HG02852 (cell line): ENCODE measurements around the gene MPND.

Experiments
- ATAC-seq: cut with Tn5 transposase; IDR thresholded peaks from one replicate; pipeline ENCODE4 v1.9.1; 2021; ENCODE audit warnings: mild to moderate bottlenecking, moderate library complexity; ENCODE audit not compliant: unreplicated experiment

MPND gene

DNA sequence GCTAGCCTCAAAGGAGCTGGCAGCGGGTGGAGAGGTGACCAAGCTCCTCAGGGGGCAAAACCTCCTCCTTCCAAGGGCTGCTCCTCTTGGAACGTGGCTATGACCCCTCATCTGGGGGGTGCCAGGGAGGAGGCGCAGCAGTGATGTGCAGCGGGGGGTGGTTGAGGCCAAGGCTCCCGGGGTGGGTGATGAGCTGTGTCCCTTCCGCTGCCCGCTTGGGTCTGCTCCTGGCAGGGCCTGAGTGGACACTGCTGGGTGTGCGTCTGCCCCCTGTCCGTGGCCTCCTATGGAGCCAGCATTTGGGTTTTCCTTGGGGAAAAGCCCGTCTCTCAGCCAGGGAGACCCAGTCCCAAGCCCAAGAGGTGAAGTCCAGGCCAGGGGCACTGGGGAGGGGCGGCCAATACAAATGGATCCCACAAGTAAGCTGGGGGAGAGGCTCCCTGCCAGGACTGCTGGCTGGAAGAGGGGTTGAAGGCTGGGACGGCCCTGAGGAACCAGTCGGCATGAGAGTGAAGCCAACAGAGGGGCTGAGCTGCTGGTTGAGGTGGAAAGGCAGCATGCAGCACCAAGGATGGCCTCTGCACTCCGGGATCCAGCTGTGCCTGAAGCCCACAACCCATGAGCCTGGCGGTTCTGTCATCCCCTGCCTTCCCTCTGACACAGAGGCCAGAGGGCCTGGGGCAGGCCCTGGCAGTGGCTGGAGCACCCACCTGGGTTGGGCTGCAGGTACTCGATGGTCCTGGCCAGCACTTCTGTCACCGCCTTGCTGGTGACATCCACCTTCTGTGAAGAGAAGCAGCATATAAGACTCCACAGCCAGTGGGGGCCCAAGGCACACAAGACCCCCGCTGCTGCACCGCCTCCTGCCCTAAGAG, 22.7 kb downstream of the MPND start:
- ATAC-seq = no peak

DNA sequence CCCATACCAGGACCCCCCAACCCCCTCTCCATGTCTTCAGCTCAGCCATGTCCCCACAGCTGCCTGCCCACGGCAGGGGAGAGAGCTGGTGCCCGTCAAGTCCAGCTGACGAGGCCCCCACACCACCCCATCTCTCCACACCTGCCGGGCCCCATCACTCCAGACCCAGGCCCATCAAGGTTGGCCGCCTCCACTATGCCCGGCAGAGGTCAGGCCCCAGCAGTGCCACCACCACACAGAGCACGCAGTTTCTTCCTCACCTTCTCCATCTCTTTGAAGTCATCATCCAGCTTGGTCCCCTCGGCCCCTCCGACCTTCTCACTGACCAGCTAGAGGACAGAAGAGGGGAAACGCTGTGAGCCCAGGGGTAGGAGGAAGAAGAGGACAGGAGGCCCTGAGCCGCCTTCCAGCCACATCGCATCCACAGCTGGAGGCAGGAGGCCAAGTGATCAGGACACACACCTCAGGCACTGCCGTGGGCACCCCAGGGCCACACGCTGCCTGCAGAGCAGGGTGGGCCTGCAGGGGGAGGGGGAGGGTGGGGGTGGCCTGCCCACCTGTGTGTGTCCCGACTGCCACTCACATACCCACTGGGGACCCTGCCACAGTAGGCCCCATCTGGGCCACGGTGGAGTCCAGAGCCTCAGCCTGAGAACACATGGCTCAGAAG, 23.4 kb downstream of the MPND start:
- ATAC-seq = no peak

DNA sequence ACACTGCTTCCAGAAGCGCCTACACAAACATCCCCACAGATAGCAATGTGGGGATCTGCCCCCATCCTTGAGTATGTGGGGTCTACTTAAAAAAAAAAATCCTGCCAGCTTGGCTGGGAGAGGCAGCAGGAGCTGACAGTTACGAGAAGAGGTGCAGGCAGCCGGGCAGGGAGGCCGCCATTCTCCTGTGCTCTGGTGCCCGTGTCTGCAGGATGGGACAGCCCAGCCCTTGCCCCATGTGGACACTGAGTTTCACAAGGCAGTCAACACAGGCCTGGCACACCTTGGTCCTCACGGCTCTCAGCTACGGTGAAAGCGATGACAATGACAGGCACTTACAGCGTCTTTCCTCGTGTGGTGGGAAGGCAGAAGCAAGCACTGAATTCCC, 24.0 kb downstream of the MPND start:
- ATAC-seq = no peak

DNA sequence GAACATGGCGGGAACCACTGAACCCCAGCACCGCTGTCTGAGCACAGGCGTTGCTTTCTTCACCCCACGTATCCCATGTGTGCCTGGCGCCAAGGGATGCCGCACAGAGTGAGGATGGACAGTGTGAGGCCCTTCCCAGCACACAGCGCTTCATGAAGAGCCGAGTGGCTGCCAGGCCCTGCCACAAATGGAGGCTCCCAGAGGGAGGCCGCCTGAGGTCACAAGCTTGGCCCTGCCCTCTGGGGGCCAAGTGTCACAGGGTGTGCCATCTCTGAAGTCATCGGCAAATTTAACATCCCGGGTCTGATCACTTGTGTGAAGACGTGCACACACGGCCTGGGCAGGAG, 24.4 kb downstream of the MPND start:
- no peak for ATAC-seq

DNA sequence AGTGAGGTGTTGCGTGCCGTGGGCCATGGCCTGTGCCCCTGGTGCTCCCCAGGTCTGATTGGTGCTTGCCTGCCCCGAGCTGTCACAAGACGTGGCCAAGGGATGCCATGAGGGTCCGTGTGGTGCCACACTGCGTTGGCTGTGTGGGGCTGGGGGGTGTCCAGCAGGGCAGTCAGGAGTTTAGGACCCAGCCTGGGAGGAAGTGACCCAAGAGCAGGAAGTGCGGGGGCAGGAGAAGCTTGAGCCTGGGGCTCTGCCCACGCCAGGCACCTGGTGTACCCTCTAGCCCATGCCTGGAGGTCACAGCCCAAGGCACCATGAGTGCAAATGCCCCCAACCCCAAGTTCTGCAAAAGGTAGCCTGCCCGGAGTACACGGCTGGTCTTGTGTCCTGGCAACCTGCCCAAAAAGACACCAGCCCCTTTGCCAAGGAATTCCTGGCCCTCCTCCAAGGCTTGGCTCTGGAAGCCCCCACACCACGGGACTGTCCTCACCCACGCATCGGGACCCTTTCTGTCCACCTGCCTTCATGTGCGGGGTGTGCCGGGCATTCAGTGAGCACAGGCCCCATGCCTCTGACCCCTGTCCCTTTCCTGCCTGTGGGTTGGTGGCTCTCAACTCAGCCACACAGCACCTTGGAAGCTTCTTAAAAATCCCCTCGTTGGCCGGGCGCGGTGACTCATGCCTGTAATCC, 24.9 kb downstream of the MPND start:
- no peak for ATAC-seq

DNA sequence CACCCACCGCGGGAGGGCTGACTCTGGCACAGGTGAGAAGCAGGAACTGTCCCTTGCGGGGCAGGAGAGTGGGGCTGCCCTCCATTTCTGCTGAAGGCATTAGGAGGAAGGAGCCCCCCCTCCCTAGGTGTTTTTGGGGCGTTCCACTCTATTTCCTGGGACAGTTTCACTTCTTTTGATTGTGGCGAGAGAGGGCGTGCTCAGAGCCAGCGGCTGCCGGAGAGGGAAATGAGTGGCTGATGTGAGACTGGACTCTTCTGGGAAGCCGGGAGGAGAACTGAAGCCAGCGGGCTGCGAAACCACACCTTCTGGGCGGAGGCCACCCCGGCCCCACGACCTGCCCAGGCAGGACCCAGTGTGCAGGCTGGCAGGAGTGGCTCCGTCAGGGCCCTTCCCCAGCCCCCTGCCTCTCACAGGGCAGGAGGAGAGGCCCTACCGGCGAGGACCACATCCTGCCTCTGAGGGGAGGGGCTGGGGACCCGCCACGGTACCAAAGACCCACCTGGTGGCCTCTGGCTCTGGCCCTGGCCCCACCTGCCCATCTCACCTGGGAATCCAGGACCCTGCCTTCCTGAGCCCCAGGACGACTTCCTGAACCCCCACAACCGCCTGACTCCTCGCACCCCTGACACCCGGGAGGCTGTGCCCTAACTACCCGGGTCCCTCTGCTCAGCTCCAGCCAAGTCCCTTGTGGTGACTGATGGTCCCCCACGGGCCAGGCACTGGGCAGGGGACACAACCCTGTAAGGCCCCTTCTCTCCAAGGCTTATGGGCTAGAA, 25.9 kb downstream of the MPND start:
- ATAC-seq = peak; percentile 61

DNA sequence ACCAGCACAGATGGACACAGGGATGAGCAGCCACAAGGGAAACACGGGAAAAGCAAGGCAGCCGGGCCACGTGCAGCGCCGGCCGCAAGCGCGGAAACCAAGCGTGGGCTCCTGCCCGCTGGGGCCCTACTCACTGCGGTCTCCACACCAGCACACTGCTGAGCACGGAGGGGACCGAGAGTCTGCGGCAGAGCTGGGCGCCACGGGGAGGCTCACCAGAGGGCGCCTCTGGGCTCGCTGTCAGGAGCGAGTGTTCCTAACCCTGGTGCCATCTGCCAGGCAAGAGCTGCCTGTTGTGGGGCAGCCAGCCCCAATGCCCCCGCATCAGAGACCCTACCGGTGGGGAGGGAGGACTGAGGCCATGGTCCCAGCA, 26.5 kb downstream of the MPND start:
- peak; percentile 42 for ATAC-seq

DNA sequence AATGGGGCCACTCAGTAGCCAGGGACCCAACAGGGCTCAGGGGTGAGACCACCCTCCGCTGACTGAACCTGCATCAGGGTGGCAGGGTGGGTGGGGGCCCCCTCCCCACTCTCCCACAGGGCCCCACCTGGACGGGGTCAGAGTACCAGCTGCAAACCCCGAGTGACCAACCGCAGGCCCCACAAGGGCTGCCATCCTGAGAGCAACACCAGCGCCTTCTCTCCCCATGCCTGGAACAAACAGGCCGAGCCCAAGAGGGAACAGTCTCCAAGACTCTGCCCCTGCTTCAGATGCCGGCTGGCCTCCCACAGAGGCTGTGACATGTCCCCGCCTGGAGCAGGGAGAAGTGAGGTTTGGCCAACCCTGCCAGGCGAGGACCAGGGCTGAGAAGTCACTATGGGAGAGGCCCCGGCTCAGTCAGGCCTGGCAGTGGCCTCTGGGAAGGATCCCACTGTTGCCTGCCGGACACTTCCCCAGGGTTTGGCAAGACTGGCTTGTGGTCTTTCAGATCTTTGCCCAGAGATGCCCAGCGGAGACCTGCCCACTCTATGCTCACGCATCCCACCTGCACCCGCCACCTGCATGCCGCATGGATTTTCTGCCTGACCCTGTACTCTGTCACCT, 27.2 kb downstream of the MPND start:
- no peak for ATAC-seq

DNA sequence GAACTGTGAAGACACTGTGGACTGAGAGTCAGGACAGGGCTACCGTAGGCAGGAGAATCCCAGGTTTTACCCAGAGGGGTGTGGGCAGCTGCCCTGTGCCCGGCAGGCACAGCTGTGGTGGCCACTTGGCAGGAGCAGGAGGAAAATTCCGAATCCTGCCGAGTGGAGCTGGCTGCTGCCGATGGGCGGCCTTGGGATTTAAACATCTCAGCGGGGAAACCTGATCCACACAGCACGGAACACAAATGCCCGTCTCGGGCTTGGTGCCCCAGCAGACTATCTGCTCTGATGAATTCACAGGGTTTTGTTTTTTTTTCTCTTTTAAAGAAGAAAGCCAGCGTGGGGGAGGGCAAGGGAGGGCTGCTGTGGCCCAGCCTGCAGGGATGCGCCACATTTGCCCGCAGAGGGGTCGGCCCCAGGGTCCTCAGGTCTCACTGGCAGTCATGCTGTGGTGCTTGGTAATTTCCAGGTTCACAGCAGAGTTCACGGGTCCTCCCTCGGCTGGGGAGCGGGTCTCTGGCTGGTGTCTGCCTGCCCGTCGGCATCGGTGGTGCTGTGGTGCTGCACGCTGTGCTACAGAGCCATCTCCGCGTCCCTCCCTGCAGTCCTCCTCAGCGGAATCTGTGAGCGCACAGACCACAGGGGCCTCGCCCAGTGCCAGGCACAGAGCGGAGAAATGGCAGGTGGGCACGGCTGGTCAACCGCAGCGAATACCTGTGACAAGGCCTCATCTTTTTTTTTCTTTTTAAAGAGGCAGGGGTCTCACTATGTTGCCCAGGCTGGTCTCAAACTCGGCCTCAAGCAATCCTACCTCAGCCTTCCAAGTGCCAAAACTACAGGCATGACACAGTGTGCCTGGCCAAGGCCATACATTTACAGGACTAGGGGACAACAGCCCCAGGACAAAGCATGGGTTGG, 28.1 kb downstream of the MPND start:
- ATAC-seq = no peak

DNA sequence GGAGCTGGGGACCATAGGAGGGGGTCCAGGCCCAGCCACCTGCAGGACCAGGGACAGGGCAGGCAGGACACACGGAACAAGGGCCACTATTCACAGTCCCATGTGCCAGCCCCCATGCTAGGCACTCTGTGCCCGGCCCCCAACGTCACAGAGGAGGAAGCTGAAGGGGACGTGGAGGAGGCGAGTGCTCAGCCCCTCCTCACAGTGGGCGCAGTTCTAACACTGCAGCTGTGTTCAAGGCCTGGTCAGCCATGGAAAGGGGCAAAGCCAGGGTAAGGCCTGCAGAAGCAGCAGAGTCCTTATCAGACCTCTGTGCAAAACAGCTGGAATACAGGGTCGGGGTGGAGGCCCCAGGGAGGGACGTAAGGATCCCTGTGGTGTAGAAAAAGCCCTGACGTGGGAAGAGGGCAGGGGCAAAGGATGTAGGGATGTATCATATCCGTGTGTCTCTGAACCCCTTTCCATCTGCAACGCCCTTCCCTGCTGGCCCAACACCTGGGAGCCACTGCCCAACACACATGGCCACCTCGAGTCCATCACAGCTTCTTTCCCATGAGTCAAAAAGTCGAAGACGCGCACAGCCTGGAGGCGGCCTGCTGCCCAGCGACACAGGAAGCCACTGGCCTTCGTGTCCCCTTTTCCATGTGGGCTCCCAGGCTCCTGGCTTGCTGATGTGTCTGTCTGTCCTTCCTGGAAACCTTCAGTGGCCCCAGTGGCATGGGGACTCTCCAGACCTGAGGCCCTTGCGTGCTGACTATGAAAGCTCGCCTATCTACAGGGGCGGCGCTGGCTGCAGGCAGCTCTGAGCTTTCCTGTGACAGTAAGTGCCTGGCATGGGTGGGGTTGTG, 29.0 kb downstream of the MPND start:
- ATAC-seq = no peak

DNA sequence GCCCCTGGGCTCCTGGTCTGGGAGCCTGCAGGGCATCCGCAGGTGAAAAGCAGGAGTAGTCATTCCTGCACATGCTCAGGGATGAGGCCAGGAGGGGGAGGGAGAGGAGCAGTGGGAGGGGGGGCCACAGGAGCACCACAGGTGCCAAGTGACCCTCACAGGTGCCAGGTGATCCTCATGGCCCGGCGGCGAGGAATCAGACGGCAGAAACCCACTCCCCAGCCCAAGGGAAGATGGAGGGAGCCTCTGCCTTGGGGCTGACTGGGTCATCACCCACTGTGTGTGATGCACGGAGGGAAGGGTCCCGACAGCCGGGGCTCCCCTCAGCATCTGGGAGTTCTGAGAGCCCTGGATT, 29.6 kb downstream of the MPND start:
- no peak for ATAC-seq

DNA sequence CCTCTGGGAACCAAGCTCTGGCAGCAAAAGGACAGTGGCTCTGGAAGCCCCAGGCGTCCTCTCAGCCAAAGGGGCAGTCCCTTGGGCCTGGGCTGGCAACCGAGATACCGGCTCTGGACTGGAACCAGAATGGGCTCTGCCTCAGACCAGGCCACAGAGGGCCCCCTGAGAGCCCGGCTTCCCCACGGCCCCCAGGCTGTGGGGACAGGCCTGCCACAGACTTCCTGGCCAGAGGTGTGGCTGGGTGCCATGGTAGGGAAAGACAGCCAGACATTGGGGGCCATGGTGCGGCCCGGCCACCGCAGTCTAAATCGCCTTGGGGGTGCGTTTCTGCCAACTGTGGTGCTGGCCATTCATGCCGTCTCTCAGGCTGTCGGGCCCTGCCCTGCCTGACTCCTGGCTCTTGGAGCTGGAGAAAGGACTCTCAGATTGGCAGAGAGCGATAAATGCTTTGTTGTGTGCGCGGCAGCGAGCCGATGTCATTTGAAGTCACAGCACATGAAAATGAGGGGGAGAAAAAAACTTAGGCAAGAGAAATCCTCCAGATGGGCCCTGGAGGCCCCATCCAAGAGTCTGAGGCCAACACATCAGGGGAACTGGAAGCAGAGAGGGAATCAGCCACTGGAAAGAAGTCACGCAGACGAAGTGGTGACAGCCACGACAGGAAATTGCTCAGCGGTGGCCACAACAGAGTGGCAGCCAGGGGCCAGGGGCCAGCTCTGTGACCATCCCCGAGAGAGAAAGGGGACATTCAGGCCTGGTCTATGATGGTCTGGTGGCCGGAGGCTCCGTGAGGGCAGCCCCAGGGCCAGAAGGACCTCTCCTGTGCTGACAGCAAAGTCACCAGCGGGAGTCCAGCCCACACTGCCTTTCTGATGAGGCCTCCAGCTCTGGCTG, 30.5 kb downstream of the MPND start:
- ATAC-seq = no peak

DNA sequence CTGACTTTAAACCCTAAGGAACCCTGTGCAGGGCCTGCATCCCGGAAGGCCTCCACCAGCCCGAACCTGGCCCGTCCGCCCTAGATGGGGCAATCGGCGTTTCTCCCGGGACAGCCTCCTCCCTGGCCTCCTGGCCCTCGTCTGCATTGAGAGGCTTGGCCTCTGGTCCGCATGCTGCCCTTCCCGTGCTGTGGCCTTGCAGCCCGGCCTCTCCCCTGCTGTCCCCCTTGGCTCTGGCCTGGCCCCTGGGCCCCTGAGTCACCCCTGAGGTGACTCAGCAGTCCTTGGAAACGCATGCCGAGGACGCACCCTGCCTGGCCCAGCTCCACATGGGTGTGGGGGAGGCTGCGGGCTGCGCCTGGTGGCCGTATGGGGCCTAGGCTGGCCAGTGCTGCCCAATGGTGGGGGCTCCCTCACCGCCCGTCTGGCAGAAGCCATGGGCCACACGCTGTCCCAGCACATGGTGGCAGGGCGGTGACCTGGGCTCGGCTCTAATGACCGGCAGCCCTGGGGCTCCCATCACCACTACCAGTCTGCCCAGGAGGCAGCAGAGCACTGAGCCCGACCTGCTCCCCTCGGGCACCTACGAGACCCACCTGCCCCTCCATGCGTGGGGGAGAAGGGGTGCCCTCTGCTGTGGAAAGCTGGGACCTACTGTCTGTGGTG, 31.3 kb downstream of the MPND start:
- no peak for ATAC-seq

DNA sequence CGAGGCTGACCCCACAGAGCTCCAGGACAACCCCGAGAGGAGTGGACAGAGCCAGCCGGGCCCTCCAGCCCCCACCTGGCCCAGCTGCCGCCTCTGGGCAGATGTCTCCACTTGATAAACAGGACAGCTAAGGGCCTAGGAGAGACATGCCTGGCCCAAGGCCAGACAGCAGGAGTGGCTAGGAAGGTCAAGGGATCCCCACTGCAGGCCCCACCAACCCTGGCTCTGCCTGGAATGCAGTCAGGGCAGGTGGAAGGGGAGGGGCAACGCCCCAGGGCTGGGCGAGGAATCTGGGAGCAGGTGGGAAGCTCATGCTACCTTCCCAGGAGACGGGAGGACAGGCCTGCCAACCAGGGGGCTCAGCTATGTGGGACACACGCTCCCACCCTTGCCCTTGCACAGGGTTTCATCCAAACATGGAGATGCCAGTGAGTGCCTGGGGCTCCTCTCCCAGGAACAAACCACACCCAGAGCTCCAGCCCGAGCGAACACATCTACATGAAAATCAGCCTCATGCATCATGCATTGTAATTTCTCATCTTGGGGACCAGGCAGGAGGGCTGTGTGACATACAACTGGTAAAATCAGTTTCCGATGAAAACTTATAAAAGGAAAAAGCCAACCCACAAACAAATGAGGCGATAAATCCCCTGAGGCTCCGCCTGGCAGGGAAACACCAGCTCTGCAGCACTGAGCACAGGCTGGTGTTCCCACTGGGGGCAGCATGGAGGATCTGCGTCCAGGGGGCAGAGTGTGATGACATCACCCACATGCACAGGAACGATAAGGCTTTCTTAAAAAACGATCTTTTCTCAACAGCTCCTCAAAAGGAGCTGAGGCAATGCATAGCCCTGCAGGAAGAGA, 32.0 kb downstream of the MPND start:
- ATAC-seq = no peak

DNA sequence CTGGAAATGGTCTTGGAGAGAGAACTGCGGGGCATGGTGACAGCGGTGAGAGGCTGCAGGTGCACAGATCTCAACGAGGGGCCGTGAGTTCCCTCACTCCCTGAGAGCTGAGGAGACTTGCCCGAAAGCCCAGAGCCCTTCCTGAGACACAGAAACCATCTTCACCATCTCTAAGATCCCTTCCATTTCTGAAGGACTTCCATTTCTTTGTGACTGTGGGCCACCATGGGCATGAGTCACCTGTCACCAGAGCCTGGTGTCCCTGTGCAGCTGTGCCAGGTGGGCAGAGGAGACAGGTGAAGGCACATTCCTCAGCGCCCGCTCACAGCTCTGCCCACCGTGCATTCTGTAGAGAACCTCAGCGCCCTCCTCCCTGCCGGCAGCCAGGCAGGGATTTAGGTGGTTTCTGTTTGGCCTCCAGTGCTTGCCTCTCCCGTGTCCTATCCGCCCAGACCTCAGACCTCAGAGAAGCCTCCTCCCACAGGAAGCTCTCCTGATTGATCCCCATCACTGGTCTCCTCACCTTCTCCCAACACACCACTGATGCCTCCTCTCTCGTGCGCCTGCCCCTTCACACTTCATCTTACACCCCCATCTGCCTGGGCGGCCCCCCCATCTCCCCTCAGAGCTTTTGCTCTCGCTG, 32.8 kb downstream of the MPND start:
- no peak for ATAC-seq

DNA sequence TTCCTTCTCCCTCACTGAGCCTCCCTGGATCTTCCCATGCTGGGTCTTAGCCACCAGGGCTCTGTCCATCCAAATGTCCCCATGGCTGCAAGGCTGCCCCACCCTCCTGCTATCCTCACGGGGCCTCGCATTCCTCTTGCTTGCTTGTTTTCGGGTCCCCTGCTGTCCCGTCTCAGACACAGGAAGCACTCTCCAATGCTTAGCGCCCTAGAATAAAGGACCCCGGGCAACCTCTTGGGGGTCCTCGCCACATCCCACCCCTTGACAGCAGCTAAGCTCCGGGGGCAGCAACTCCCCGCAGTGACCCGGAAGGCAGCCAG, 33.3 kb downstream of the MPND start:
- ATAC-seq = no peak
